GM12874 (cell line): ENCODE results near the gene RPL31.

Experiments used
- CTCF ChIP-seq: IDR thresholded peaks from 2 replicates; pipeline ENCODE4 v1.5.1; 2011; ENCODE audit warnings: low read depth, mild to moderate bottlenecking, control low read depth, low read length, moderate library complexity; ENCODE audit not compliant: insufficient read depth

Gene RPL31

GRCh38 chr2:101007415-101008345, 5.6 kb downstream of the RPL31 start:
- no peak for TF ChIP-seq CTCF

GRCh38 chr2:101011152-101011551, 9.1 kb downstream of the RPL31 start:
- no peak for TF ChIP-seq CTCF

GRCh38 chr2:101012054-101012705, 10.1 kb downstream of the RPL31 start:
- no peak for TF ChIP-seq CTCF

DNA sequence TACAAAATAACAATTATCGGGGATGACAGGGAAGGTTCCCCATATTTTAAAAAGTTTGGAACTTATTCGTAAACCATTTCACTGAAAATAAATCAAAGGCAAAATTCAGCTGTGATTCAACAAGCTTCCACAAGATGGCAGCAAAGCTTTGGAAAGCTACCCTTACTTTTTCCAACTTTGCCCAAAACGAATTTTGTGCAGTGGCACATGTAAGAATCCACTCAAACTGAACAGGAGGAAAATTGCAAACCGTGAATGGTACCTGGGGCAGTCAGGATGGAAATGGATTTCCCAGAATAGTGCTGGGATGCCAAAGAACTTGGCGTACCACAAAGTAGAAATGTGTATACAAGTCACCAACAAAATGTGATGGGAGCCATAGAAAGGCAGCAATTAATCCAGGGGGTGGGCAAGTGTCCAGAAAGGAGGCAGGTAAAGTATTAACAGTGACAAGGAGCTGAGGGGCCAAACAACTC, 10.7 kb downstream of the RPL31 start:
- peak; percentile 61 for TF ChIP-seq CTCF

GRCh38 chr2:101014264-101014857, 12.3 kb downstream of the RPL31 start:
- no peak for TF ChIP-seq CTCF

- TF ChIP-seq CTCF = no peak
Measured at GRCh38 chr2:101017371-101017770, 15.3 kb downstream of the RPL31 start.

- no peak for TF ChIP-seq CTCF
Measured at GRCh38 chr2:101018934-101019333, 16.8 kb downstream of the RPL31 start.
